Suppressor macrophage (primary cell): ENCODE data around the gene KLHL3.

Experiments
- DNase-seq, 4 experiments: peaks; one replicate each; pipeline ENCODE4 v3.0.0-alpha.2; 2020 to 2022

KLHL3 gene

DNA sequence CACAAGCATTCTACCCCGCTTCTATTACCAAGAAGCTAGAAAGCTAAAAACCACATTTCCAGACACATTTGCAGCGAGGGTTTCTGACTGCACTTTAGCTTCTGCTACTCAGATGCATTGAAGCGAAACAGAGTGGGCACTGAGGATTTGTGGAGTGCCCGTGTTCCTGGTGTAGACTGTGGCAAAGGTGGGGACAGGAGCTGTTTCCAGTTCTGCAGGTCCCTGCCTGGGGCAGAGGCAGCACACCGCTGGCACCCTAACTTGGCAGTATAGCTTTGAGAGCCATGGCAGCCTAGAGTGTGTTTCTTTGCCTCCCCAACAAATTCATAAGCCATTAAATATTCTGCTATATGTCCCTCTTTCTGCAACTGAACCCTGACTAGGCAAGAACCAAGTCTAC lies 128.1 kb downstream of the KLHL3 start:
- no peak for DNase-seq

DNA sequence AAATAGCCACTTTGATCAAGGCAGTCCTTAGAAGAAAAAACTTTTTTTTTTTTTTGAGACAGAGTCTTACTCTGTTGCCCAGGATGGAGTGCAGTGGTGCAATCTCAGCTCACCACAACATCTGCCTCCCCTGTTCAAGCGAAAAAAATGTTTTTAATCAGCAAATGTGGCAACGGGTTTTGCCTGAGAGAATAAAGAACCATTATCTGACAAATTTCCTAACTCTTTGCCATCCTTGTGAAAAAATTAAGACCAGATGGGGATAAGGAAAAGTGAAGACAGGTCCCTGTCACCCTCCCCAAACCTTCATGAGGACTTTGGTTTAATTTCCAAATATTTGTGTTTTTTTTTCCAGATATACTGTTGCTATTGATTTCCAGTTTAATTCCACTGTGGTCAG lies 129.5 kb downstream of the KLHL3 start:
- DNase-seq = no peak

DNA sequence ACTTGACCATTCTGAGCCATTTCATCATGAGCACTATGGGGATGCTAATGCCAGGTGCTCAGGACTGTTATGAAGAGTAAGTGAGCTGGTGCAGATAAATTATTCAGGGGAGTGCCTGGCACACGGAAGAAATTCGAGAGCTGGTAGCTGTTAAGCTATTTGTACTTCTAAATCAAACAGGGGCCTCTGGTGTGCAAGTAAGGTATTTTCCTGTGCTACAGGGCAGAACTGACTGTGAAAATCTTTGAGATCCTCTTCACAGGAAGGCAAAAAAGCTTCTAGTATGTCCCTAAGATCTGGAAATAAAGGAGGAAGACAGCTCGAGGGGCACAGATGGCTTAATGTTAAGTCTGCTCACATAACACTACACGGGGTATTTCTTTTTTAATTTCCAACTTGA lies 130.5 kb downstream of the KLHL3 start:
- DNase-seq = peak in 1 of 4 experiments; percentile 7

DNA sequence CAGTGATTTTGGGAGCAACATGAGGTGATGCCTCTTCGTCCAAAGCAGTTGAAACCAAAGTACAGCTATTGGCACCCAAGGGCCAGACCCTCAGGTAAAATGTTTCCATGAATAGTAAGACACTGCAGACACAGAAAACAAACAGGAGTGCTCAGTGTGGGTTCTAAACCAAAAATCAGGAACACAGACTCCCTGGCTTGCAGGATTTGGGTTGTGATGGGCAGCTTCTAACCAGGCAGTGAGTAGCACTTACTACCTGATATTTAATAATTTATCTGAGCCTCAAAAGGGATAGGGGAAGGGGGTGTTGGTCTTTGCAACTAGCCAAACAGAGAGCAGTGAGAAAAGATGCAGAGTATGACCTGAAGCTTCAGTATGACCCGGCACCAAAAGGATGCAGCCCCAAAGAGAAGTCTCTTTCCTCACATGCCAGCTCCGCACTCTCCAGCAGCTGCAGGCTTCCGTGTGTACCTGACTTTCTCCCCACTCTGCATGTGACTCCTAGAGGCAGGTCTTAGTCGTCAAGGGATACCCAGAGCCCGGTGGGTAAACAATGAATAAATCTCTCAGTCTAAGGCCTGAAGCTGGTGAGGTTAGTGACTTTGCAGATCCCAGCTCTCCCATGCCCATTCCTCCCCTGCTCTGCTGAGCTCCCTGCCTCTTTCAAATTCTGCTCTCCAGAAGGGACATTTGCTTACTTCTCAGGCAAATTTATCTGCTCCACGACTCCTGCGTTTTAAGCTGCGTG lies 131.4 kb downstream of the KLHL3 start:
- DNase-seq = no peak

DNA sequence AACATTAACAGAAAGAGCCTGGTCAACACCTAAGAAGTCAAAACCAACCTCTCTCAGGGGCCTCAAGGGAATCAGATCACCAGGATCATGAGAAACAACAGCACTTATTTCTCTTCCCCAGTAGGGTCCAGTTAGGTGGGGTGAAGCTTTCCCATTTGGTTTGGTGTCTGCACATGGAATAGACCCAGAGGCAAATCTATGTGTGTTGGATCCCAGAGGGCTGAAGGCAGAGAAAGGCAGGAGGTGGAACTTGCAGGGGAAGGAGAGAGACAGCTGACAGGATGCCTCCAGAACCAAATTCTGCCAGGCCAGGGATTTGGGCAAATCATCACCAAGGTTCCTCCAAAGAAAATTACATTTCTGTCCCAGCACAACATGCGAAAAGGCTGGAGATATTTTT lies 132.0 kb downstream of the KLHL3 start:
- no peak for DNase-seq

DNA sequence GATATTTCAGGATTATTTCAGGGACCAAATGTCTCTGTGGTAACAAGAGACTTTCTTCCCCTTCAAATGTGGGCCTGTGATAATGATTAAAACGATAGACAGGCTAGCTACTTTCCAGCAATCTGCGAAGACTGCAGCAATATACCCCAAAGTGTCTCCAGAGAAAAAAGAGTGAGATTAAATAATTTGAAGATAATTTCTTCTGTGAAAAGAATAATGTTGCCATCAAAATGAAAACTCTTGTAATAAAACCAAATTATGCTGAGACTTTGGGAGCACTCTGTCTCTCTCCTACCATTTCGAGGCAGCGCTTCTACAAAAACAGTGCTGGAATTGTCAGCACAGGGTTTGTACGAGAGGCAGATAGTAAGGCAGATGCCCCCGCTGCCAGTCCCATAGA lies 132.5 kb downstream of the KLHL3 start:
- no peak for DNase-seq

DNA sequence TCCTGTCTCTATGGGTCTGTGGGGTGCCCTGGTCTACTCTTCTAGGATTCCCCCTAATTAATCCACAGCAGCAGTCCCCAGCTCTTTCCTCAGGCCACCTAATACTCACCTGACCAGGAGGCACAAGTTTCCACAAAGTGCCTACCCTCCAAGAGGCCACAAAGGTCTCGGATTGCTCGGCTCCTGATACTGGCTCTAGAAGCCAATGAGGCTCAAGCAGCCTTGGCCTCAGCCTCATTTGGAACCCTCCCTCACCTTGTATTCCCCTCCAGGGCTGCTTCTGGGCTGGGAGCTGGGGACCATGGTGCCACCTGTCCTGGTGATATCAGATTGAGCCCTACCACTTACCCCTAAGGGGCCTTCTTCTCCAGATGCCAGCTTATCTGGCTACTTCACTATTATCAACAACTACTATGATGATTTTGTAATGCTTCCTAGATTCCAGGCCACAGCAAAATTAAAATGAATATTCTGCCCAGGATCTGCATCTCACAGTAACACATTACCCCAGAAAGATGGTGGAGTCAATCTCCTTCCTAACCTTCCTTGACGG lies 133.1 kb downstream of the KLHL3 start:
- no peak for DNase-seq

DNA sequence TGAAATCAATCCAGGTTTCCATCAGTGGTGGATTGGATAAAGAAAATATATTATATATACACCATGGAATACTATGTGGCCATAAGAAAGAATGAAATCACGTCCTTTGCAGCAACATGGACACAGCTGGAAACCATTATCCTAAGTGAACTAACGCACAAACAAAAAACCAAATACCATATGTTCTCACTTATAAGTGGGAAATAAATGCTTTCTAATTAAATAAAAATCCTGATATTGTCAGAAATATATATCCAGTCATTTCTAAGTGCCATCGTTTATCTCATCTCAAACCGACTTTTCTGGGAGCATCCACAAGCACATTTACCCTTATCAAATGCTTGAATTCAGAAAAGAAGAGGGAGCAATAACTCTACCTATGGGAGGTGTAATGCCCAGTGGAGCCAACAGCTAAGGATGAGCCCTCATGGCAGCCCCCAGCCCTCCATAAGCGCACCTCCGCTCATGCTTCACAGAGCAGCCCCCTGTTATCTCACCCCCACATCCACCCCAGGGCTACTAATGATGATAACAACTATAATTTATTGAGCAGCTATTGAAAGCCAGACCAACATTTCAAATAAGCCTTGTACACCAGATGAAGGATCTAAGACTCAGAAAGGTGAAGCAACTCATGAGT lies 135.0 kb downstream of the KLHL3 start:
- no peak for DNase-seq

DNA sequence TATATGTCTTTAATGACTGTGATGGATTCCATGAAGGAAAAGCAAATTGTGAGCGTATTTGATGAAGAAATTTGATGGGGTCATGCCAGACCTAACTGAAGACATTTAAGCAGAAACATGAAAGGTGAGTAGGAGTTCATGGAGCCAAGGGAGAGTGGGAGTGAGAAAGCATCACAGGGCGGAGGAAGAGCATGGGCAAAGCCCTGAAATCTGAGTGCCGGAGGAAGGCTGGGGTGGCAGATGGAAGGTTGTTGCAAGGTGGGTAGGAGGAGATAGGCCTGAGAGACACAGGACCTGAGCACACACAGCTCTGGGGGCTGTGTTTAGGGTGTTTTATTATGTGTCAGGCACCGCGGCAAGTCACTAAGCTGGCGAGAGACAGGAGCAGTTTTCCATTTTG lies 136.4 kb downstream of the KLHL3 start:
- no peak for DNase-seq

DNA sequence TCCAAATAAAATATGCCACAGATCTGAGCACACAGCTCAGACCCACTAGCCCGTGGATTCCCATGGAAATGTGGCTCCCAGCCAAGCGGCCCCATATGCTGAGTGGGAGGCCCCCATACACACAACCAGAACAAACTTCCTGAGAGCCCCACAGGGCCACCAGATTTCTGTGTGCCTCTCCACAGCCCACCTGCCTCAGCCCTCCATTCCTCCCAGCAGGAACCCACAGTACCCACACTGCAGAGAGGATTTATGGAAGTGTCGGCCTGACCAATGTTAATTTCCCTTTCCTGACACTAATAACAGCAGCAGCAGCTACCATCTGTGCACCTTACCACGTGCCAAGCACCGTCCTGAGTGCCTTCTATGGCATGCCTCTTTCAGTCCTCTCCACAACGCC lies 137.5 kb downstream of the KLHL3 start:
- no peak for DNase-seq

DNA sequence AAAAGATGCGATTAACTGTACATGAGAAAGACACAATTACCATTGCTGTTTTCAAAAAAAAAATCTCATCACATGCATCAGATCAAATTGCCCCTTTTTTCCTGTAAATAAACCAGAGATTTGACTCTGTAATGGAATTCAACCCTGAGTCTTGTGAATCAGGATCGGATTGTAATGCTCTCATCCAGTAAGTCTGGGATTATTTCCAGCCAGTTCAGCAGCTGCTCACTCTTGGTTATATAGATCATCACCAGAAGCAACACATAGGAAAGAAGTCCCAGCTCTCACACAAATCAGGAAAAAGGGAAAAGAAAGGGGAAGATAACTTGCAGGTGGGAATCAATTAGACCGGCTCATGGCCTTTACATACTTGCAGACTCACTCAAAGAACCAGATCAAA lies 138.9 kb downstream of the KLHL3 start:
- no peak for DNase-seq

DNA sequence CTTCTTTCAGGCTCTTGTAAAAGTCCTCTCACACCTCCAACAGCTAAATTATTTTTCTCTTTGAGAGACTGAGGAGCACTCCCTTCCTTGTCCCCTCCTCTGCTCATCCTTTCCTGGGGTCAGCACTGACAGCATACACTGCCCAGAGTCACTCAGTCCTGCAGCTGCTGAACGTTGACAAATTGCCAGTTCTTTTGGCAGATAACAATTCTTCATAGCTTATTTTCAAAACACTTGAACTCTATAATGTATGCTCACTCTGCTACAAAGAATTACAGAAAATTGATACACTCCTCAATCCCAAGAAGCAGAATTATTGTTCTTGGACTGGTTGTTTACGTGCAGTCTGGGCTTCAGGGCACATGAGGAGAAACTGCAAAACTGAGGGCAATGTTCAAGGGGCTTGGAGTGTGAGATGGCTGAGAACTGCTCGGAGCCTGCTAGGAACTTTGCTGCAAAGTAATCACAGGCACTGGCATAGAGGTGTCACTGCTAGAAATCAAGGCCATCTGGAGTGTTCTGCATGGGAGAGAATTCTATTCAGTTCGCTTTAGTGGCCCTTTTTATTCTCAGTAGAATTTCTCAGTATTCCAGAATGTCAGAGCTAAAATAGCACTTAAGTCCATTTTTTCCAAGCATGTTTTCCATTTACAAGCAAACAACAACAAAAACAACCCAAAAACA lies 140.4 kb downstream of the KLHL3 start:
- DNase-seq = no peak

DNA sequence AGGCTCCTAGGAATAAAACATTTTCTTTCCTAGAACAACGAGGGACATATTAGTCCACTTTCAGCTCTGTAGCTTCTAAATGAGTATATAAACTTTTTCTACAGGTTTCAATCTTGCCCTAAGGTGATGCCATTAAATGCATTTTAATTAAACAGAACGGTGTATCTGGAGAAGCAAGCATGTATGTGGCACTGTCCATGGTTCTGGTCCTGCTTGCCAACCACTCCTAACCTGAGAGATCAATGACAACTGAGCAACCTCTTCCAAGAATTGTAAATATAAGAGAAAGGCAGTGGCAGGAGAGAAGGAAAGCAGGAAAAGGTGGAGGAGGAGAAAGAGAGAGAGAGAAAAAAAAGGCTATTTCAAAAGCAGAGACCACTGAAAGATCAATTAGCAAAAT lies 141.2 kb downstream of the KLHL3 start:
- DNase-seq = no peak

DNA sequence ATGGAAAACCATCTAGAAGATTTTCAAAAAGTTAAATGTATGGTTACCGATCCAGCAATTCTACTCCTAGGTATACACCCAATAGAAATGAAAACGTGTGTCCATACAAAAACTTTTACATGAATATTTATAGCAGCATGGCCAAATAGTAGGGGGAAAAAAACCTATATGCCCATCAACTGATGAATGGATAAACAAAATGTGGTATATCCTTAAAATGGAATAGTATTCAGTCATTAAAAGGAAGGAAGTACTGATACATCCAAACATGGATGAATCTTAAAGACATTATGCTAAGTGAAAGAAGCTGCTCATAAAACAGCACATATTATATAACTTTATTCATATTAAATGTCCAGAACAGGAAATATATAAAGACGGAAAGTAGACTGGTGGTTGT lies 143.6 kb downstream of the KLHL3 start:
- no peak for DNase-seq

DNA sequence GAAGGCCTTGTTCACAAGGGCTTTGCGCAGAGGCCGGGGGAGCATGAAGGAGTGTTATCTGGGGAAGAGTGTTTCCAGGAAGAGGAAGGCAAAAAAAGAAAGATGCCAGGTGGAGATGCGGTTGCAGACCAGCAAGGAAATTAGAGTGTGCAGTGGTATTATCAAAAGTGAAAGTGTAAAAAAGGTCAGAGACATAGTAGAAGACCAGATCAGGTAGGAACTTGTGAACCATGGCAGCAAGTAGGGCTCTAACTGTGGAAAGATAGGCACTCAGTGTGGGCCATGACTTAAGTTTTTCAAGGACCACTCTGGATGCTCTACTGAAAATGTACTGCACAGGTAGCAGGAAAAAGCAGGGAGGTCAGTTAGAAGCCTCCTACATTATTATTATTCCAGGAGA lies 146.7 kb downstream of the KLHL3 start:
- DNase-seq = no peak

DNA sequence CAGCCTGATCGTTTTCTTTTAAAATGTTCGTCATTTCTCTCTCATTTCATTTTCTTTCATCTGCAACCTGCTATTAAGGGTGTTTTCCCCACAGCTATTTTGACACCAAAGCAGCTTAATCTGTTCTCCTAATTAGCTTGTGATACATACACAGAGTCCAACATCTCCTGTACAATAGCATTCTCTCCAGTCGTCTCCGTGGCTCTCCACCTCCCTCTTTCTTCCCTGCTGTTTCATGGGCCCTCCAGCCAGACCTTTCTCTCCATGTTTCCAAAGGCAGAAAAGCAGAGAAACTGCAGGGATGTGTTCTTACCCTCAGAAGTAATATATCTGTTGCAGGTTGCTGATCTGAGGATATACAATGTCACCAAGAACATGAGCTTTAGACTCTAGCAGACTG lies 148.0 kb downstream of the KLHL3 start:
- DNase-seq = no peak

DNA sequence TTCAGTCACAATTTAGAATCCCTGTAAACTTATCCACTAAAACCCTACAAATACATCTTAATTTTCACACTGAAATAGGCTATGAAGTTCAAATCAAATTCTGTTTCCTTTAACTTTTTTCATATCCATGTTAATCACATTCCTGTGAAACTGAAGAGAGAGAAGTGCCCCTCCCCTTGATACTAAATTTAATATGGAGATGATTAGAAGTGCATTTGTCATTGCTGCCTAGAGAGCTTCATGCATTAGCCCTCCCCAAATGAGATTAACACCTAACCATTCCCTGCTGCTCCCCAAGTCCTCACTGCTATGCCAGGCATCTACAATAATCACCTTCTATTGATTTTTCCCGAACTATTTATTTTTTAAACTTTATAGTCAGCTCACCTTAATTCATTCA lies 151.6 kb downstream of the KLHL3 start:
- no peak for DNase-seq

DNA sequence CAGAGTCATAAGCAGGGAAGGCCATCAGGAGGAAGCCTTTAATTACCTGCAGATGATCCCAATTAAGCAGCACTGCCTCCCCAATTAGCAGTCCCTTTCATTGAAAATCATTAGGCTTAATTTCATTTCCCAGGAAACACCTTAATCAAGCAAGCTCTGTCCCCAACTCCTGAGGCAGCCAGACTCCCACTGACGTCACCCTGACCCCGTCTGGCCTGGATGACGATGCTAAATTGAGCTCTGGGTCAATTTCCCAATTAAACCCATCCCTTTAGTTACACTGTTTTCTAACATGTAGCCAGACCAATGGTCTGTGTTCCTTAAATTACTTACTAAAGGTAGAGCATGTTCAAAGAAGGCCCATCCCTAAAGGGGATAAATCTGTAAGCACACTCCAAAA lies 152.8 kb downstream of the KLHL3 start:
- DNase-seq = no peak

DNA sequence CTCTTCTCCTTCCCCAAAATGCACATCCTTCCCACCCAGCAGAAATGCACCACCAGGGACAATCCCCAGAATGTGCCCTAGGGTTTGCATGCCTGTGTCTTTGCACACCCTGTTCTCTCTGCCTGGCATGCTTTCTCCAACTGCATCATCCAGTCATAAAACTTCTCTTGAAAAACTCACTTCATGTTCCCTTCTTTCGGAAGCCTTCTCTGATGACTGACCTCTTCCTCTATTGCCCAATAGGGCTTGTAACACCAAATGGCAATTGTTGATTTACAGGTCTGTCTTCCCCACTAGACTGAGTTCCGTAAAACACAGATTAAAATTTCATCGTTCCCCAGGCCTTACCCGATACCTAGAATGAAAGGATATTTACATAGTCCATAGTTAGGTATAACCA lies 153.7 kb downstream of the KLHL3 start:
- DNase-seq = peak; percentile 58 to 83 (median 72)

DNA sequence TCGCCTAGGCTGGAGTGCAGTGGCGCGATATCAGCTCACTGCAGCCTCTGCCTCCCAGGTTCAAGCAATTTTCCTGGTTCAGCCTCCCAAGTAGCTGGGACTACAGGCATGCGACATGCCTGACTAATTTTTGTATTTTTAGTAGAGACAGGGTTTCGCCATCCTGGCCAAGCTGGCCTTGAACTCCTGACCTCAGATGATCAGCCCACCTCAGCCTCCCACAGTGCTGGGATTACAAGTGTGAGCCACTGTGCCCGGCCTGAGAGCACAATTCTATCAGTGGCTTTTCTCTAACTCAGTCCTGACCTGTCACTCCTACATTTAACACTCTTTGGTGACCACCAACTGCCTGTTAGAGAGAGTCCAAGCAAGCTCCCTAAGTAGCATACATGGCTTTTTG lies 154.1 kb downstream of the KLHL3 start:
- peak; percentile 37 to 57 (median 52) for DNase-seq

DNA sequence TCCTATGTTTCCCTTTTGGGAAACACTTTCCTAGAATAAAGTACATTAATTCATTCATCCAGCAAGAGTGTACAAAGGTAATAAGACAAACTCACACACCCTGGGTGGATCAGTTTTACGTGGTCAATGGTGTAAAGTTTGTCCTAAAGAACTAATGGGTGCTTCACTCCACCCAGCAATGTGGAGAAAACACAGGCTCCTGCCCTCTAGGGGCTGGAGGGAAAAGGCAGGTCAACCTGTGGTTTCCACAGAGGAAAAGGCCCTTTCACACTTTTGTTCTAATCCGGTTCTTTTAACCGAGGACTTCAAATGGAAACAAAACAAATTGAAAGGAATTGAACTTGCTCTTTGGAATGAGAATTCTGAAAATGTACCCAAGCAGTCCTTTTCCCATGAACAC lies 155.9 kb downstream of the KLHL3 start:
- DNase-seq = peak in 2 of 4 experiments; percentile 25 to 36

DNA sequence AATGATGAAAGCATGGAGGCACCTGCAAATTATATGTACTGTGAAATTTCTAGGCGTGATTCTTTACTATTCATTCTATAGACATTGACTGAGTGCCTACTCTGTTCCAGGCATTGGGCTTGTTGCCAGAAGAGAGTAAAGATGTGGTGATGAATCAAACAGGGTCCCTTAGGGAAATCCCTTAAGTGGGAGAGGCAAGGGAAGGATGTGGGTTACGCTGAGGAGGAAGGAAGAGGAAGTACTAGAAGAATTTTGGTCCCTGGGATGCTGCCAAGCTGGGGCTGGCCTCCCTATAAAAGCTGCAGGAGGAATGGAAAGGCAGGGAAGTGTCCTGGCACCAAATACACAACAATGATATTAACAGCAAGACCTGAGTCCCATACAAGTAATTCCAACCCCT lies 160.0 kb downstream of the KLHL3 start:
- peak; percentile 64 to 81 (median 74) for DNase-seq

DNA sequence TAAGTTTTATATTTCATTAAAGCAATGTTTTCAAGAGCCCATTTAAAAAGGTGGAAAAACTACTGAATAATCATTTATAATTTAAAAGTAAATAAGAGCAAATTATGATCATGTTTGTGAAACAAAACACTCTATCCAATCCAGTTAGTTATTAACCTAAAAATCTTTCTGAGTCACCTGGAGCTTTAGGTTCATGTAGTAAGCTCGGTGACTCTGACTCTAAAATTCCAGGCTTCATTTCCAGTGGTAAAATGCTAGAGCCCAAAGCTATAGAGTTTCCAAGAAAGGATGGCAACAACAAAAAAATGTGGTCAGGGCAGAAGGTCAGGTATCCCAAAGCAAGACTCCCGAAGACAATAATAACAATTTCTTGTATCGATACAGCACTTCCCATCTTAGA lies 160.7 kb downstream of the KLHL3 start:
- DNase-seq = no peak

DNA sequence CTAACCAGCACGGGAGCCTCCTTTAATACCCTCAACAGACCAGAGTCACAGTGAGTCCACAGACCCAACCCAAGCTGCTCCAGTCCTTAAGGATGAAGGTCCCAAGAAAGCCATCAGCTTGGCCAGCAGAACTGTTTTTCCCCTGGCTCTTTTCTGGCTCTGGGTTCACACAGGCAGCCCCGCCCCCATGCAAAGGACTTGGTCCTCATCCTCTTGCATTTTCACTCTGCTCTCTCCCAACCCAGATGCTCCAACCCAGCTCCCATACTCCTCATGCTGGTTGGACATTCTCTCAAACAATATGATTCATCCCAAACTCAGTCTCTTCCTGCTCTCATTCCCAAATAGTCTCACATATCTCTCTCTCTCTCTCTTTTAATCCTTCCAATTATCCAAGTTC lies 162.5 kb downstream of the KLHL3 start:
- no peak for DNase-seq
